Ectodermal cell (in vitro differentiated cells): ENCODE results near the gene APMAP.

Source experiments
- H3K27ac ChIP-seq: 2 replicates; pipeline ENCODE4 v1.7.0; 2013; ENCODE audit warnings: mild to moderate bottlenecking, low read depth, low read length; ENCODE audit not compliant: insufficient read depth, poor library complexity, severe bottlenecking
- H3K27me3 ChIP-seq: 2 replicates; pipeline ENCODE4 v1.7.0; 2013; ENCODE audit warnings: mild to moderate bottlenecking, low read length; ENCODE audit not compliant: insufficient read depth, control insufficient read depth, poor library complexity, severe bottlenecking
- H3K36me3 ChIP-seq: one replicate; pipeline ENCODE4 v1.7.0; 2013; ENCODE audit warnings: low read length; ENCODE audit not compliant: control insufficient read depth, insufficient read depth
- H3K4me1 ChIP-seq: one replicate; pipeline ENCODE4 v1.7.0; 2013; ENCODE audit warnings: low read length; ENCODE audit not compliant: control insufficient read depth, insufficient read depth
- H3K4me3 ChIP-seq: 2 replicates; pipeline ENCODE4 v1.7.0; 2013; ENCODE audit warnings: low read depth, low read length, control low read depth; ENCODE audit not compliant: insufficient read depth
- H3K9me3 ChIP-seq: 2 replicates; pipeline ENCODE4 v1.7.0; 2013; ENCODE audit warnings: mild to moderate bottlenecking, low read length, moderate library complexity; ENCODE audit not compliant: control insufficient read depth
- WGBS, 2 experiments: methylation state at CpG; one replicate each; pipeline ENCODE4 v1.1.7; 2013; ENCODE audit warnings: missing lambda C conversion rate in 2 of 2; 5-methylcytosine and 5-hydroxymethylcytosine counted together

Gene APMAP

GRCh38 chr20:24943731-24944130 lies 48.8 kb downstream of the APMAP start:
- no peak overlapping the region for H3K4me3 ChIP-seq
- no peaks in the 10 kb centered on the region for H3K9me3 ChIP-seq
- 67 to 83% methylated on average over 3 of the region's 3 CpGs for WGBS, 2 experiments
- H3K36me3 ChIP-seq, result no peaks in the 10 kb centered on the region
- H3K27me3 ChIP-seq, result no peaks in the 10 kb centered on the region
- no peaks in the 10 kb centered on the region for H3K4me1 ChIP-seq
- H3K27ac ChIP-seq, result no peak overlapping the region

GRCh38 chr20:24943196-24943595 lies 49.4 kb downstream of the APMAP start:
- Histone ChIP-seq H3K9me3 (no peaks in the 10 kb centered on the region), H3K4me3 (no peak overlapping the region), H3K27ac (no peak overlapping the region), H3K27me3 (no peaks in the 10 kb centered on the region), H3K36me3 (no peaks in the 10 kb centered on the region), H3K4me1 (no peaks in the 10 kb centered on the region)
- WGBS, 2 experiments, result 95% methylated on average over 4 of the region's 4 CpGs

GRCh38 chr20:24942679-24943078 lies 49.9 kb downstream of the APMAP start:
- no peak overlapping the region for H3K4me3 ChIP-seq
- 90 to 94% methylated on average over 6 of the region's 6 CpGs for WGBS, 2 experiments
- no peaks in the 10 kb centered on the region for H3K27me3 ChIP-seq

GRCh38 chr20:24939036-24939435 lies 53.5 kb downstream of the APMAP start:
- H3K27me3 ChIP-seq, result no peaks in the 10 kb centered on the region
- H3K36me3 ChIP-seq, result no peaks in the 10 kb centered on the region
- 78 to 81% methylated on average over 4 of the region's 4 CpGs for WGBS, 2 experiments
- no peaks in the 10 kb centered on the region for H3K4me1 ChIP-seq
- H3K9me3 ChIP-seq, result no peaks in the 10 kb centered on the region
- no peak overlapping the region for H3K27ac ChIP-seq
- no peak overlapping the region for H3K4me3 ChIP-seq

More at GRCh38 chr20:24942679-24943078, 49.9 kb downstream of the APMAP start:
- H3K27ac ChIP-seq, result no peak overlapping the region
- H3K36me3 ChIP-seq, result no peaks in the 10 kb centered on the region
- no peaks in the 10 kb centered on the region for H3K9me3 ChIP-seq
- no peaks in the 10 kb centered on the region for H3K4me1 ChIP-seq

GRCh38 chr20:24938498-24938897 lies 54.1 kb downstream of the APMAP start:
- no peak overlapping the region for H3K27ac ChIP-seq
- no peaks in the 10 kb centered on the region for H3K4me1 ChIP-seq
- 90 to 94% methylated on average over 5 of the region's 5 CpGs for WGBS, 2 experiments
- H3K4me3 ChIP-seq, result no peak overlapping the region
- no peaks in the 10 kb centered on the region for H3K36me3 ChIP-seq
- no peaks in the 10 kb centered on the region for H3K27me3 ChIP-seq
- H3K9me3 ChIP-seq, result no peaks in the 10 kb centered on the region

- Histone ChIP-seq H3K27me3 (no peaks in the 10 kb centered on the region), H3K36me3 (no peaks in the 10 kb centered on the region), H3K4me3 (no peak overlapping the region), H3K9me3 (no peaks in the 10 kb centered on the region), H3K27ac (no peak overlapping the region), H3K4me1 (no peaks in the 10 kb centered on the region)
- WGBS, 2 experiments, result 90 to 95% methylated on average over 1 of the region's 1 CpG
These were observed 55.0 kb downstream of the APMAP start for GRCh38 chr20:24937579-24937978.

- Histone ChIP-seq H3K9me3 (no peaks in the 10 kb centered on the region), H3K27ac (no peak overlapping the region), H3K4me3 (no peak overlapping the region), H3K4me1 (no peaks in the 10 kb centered on the region), H3K36me3 (no peaks in the 10 kb centered on the region), H3K27me3 (no peaks in the 10 kb centered on the region)
- WGBS, 2 experiments, result 88% methylated on average over 7 of the region's 7 CpGs
These were observed 55.8 kb downstream of the APMAP start for GRCh38 chr20:24936526-24937407.

GRCh38 chr20:24935766-24936525 lies 56.6 kb downstream of the APMAP start:
- H3K4me3 ChIP-seq, result no peak overlapping the region
- no peaks in the 10 kb centered on the region for H3K4me1 ChIP-seq

GRCh38 chr20:24935140-24935539 lies 57.4 kb downstream of the APMAP start:
- 88 to 94% methylated on average over 2 to 3 of the region's 3 CpGs for WGBS, 2 experiments
- Histone ChIP-seq H3K4me1 (no peaks in the 10 kb centered on the region), H3K27ac (no peak overlapping the region), H3K9me3 (no peaks in the 10 kb centered on the region), H3K27me3 (no peaks in the 10 kb centered on the region), H3K4me3 (no peak overlapping the region), H3K36me3 (no peaks in the 10 kb centered on the region)

More at GRCh38 chr20:24935766-24936525, 56.6 kb downstream of the APMAP start:
- no peaks in the 10 kb centered on the region for H3K9me3 ChIP-seq
- 79 to 82% methylated on average over 4 of the region's 4 CpGs for WGBS, 2 experiments
- H3K27me3 ChIP-seq, result no peaks in the 10 kb centered on the region
- H3K27ac ChIP-seq, result no peak overlapping the region
- no peaks in the 10 kb centered on the region for H3K36me3 ChIP-seq

GRCh38 chr20:24934716-24935115 lies 57.8 kb downstream of the APMAP start:
- no peak overlapping the region for H3K4me3 ChIP-seq
- H3K9me3 ChIP-seq, result no peaks in the 10 kb centered on the region
- H3K27ac ChIP-seq, result no peak overlapping the region
- no peaks in the 10 kb centered on the region for H3K27me3 ChIP-seq
- 77 to 79% methylated on average over 3 of the region's 3 CpGs for WGBS, 2 experiments
- H3K36me3 ChIP-seq, result no peaks in the 10 kb centered on the region
- no peaks in the 10 kb centered on the region for H3K4me1 ChIP-seq
